GM06990 (cell line): ENCODE data around the gene OTX1.
A peak's percentile ranks its signal among the peaks of the same experiment; 100 is the strongest.

Experiments used
- DNase-seq: peaks from one replicate; pipeline ENCODE4 v3.0.0-alpha.2; 2011; ENCODE audit not compliant: insufficient read length; ENCODE audit errors: extremely low read depth
- H3K27me3 ChIP-seq: replicated peaks from 2 replicates; pipeline ENCODE4 v1.6.0; 2011; ENCODE audit warnings: low read length; ENCODE audit not compliant: control insufficient read depth, insufficient read depth
- H3K36me3 ChIP-seq: 2 replicates; pipeline ENCODE4 v1.5.1; 2011; ENCODE audit warnings: low read length; ENCODE audit not compliant: control insufficient read depth, insufficient read depth
- H3K4me3 ChIP-seq: replicated peaks from 2 replicates; pipeline ENCODE4 v1.5.1; 2011; ENCODE audit warnings: low read depth, mild to moderate bottlenecking, control low read depth, low read length
- TF ChIP-seq, protein P1 (sequence below): IDR thresholded peaks from 2 replicates; pipeline ENCODE4 v1.5.1; 2011; ENCODE audit warnings: low read length, control low read depth, mild to moderate bottlenecking, inconsistent platforms; ENCODE audit not compliant: insufficient read depth, poor library complexity, severe bottlenecking

The OTX1 gene

DNA sequence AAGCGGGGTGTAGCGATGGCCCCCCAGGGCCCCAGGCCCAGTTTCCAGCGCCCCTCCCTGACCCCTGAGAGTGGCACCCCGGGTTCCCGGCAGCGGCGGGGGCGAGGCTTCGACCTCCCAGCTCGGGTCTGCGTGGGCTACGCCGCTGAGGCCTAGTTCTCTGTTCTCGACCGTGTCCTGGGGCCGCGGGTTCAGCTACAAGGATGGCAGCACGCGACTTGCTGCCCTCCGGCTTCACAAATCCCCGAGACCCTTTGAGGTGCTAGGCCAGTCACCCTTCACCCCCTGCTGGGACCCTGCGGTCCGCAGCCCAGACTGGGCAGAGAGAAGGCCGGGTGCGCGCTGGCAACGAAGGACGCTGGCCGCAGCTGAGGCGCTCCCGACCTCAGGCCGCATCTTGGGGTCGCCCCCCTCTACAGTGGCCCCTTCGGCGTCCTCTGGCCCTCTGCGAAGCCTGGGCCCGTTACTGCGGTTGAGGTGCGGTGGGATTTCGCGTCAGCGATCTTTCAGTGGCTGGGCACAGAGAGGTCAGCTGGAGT, 1.2 kb downstream of the OTX1 start:
- Histone ChIP-seq H3K27me3 (no peaks in the 10 kb centered on the region), H3K4me3 (peak overlapping the region; percentile 83), H3K36me3 (no peaks in the 10 kb centered on the region)
- peak; percentile 24 for DNase-seq
- TF ChIP-seq, protein P1, sequence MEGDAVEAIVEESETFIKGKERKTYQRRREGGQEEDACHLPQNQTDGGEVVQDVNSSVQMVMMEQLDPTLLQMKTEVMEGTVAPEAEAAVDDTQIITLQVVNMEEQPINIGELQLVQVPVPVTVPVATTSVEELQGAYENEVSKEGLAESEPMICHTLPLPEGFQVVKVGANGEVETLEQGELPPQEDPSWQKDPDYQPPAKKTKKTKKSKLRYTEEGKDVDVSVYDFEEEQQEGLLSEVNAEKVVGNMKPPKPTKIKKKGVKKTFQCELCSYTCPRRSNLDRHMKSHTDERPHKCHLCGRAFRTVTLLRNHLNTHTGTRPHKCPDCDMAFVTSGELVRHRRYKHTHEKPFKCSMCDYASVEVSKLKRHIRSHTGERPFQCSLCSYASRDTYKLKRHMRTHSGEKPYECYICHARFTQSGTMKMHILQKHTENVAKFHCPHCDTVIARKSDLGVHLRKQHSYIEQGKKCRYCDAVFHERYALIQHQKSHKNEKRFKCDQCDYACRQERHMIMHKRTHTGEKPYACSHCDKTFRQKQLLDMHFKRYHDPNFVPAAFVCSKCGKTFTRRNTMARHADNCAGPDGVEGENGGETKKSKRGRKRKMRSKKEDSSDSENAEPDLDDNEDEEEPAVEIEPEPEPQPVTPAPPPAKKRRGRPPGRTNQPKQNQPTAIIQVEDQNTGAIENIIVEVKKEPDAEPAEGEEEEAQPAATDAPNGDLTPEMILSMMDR: no peak

DNA sequence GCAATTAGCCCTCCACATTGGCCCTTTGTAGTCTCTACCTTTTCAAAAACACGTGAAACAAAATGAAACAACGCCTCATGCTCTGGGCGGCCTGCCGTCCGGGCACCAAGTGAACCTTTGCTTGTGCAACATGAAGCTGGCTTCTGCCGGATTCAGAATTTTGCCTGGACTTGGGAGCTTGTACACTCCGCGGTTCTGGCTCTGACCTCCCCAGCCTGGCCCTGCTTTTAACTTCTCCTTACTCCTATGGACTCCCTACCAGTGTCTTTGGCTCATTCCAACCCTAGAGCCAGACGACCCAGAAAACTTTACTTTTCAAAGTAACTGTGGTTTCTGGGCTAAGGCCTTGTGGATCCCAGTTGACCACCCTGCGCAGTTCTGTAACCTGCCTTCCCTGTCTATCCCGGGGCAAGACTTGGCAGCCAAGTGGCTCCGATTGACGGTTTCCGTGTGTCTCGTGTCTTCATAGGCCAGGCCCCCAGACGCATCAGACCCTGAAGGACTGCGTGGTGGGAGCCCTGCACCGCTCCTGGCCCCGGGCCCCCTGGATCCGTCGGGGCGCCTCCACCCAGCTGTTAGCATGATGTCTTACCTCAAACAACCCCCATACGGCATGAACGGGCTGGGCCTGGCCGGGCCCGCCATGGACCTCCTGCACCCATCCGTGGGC, 1.9 kb downstream of the OTX1 start:
- no peaks in the 10 kb centered on the region for H3K27me3 ChIP-seq
- TF ChIP-seq, protein P1: no peak
- DNase-seq: peak; percentile 5
- no peaks in the 10 kb centered on the region for H3K36me3 ChIP-seq
- H3K4me3 ChIP-seq: no peak overlapping the region

DNA sequence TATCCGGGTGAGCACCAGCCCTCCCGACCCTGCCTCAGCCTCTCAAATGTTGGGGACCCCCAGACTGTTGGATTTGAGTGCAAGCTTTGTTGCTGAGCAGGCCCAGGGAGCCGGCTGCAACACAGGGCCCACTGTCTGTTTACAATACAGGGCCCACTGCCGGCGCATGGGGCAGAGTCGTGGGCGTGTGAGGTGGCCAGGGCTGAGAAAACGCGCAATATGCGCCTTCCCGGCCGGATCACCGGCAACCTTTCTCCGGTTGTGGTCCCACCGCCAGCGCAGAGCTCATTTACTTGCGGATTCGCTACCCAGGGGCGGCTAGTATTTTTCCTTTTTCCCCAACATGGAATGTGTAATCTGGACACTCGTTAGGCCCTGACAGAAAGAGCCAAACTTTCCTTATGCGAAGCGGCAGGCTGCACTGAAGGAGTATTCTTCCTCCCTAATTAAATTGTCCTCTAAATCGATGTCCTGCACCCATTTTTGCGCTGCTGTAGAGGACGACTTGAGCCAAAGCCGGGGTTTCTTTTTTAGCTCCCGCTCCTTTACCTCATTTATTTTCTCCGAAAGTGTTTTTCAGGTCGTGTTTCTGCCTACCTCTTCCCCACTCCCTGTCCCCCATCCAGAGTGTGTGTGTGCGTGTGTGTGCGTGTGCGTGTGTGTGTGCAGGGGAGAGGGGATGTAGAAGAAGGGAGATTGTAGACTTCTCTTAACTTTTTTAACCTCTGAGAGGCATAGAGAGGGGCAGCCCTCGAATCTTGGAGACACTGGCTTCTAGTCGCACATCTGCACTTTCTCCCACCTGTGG, 2.7 kb downstream of the OTX1 start:
- no peaks in the 10 kb centered on the region for H3K36me3 ChIP-seq
- TF ChIP-seq, protein P1: no peak
- peaks cover 2% of the 10 kb centered on the region; the same call in 1 of the 2 replicates for H3K27me3 ChIP-seq
- peak; percentile 18 for DNase-seq
- no peak overlapping the region for H3K4me3 ChIP-seq

DNA sequence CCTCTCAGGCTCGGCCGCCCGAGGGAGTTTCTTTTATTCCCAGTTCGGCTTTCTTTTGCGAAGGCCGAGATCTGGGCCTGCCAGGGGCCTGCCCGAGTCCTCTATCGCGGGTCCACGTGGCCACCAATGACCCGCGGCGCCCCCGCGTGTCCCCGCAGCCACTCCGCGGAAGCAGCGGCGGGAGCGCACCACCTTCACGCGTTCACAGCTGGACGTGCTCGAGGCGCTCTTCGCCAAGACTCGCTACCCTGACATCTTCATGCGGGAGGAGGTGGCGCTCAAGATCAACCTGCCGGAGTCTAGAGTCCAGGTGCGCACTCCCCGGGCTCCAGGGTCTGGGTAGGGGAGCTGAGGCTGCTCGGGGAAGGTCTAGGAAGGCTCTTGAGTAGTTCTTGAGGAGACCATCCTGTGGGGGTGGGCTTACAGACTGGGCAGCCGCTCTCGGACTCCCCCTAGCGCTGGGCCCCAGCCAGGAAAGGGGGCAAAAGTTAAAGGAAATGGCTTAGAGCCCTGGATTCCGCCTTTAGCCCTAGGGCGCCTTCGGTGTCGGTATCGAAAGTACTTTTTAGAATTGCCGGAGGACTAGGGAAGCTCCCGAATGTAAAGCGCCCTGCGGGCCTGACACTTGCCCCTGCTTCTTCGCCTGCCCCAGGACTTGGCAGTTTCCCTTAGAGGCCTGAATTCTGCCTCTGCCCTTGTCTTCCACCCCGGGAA, 3.4 kb downstream of the OTX1 start:
- H3K36me3 ChIP-seq: no peaks in the 10 kb centered on the region
- H3K4me3 ChIP-seq: no peak overlapping the region
- DNase-seq: peak; percentile 62
- H3K27me3 ChIP-seq: peaks cover 2% of the 10 kb centered on the region; the same call in 1 of the 2 replicates
- TF ChIP-seq, protein P1: peak; percentile 81

DNA sequence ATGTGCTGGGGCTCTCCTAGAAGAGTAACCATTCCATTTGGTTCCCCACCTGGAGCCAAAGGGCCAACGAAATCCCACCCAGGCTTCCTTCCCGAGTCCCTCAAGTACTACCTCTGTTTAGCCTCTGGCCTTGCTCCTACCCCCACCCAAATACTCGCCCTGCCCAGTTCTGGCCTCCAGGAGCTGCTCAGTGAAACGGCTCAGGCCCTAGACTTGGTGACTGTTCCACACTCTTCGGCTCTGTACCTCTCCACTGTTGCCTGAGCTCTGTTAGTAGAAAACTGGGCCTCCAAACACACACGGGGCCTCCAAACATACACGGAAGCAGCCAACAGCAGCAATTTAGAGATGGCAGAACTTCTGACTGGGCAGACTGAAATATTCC, 4.2 kb downstream of the OTX1 start:
- TF ChIP-seq, protein P1: no peak
- no peaks in the 10 kb centered on the region for H3K36me3 ChIP-seq
- DNase-seq: peak; percentile 15
- H3K4me3 ChIP-seq: no peak overlapping the region
- peaks cover 2% of the 10 kb centered on the region; the same call in 1 of the 2 replicates for H3K27me3 ChIP-seq
